HFFc6 (cell line): ENCODE data around the gene RPS19BP1. TPM values are rescaled to one million over a fixed set of nuclear protein-coding genes. Genes with fewer than 3 reads are reported as not detected.

Source experiments
- DNase-seq: peaks from one replicate; pipeline ENCODE4 v3.0.0-alpha.2; 2018
- H3K27ac Mint-ChIP-seq: 2 replicates; pipeline ENCODE4 v1.8.0; 2020; ENCODE audit warnings: mild to moderate bottlenecking, mixed read lengths
- H3K27me3 Mint-ChIP-seq: 2 replicates; pipeline ENCODE4 v1.8.0; 2021; ENCODE audit warnings: mild to moderate bottlenecking, moderate library complexity, mixed read lengths; ENCODE audit not compliant: insufficient read depth
- H3K36me3 Mint-ChIP-seq: 2 replicates; pipeline ENCODE4 v1.8.0; 2021; ENCODE audit warnings: low read depth, mixed read lengths
- H3K4me1 Mint-ChIP-seq: 2 replicates; pipeline ENCODE4 v1.8.0; 2020; ENCODE audit warnings: low read depth, mixed read lengths
- H3K4me3 Mint-ChIP-seq: 2 replicates; pipeline ENCODE4 v1.8.0; 2020; ENCODE audit warnings: mild to moderate bottlenecking, moderate library complexity, mixed read lengths
- H3K9me3 Mint-ChIP-seq: 2 replicates; pipeline ENCODE4 v1.8.0; 2020; ENCODE audit warnings: mild to moderate bottlenecking, mixed read lengths
- total RNA-seq, 6 experiments: library from RNA; stranded (reverse); fragmentation: NEBNext Ultra II Directional; extraction: Animal tissue kit (Norgen Biotek cat#: 25700); gene quantifications; 2 replicates in 1 of 6; 3 replicates in 5 of 6; pipeline ENCODE4 v1.2.3, GENCODE V29; 2021
- TF ChIP-seq, protein P1 (sequence below): fragments of 200-600 bp; sonication (generic); IDR thresholded peaks from 2 replicates; pipeline ENCODE4 v1.5.0; 2021; ENCODE audit warnings: antibody characterized with exemption, mild to moderate bottlenecking

Gene RPS19BP1
- total RNA-seq, 6 experiments from 2014 or later: 60.5 to 85.5 (median 75.9) TPM

DNA sequence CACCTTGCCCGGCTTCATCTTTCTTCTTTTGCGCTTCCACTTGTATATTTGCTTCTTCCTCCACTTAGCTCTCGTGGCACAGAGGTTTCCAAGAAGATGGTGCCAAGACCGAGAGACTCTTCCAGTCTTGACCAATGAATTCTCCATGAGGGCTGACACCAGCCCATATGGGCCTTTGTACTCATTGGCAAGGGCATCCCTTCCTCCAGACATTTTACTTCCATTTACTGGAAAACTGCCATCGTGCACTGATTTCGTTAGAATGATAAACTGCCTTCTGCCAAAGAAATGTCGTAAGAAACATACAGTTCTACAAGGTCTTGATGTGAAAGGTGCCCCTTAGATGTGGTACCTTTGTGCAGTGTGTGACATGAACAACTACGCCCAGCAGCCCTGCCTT is 35.1 kb downstream of the RPS19BP1 start:
- TF ChIP-seq, protein P1, sequence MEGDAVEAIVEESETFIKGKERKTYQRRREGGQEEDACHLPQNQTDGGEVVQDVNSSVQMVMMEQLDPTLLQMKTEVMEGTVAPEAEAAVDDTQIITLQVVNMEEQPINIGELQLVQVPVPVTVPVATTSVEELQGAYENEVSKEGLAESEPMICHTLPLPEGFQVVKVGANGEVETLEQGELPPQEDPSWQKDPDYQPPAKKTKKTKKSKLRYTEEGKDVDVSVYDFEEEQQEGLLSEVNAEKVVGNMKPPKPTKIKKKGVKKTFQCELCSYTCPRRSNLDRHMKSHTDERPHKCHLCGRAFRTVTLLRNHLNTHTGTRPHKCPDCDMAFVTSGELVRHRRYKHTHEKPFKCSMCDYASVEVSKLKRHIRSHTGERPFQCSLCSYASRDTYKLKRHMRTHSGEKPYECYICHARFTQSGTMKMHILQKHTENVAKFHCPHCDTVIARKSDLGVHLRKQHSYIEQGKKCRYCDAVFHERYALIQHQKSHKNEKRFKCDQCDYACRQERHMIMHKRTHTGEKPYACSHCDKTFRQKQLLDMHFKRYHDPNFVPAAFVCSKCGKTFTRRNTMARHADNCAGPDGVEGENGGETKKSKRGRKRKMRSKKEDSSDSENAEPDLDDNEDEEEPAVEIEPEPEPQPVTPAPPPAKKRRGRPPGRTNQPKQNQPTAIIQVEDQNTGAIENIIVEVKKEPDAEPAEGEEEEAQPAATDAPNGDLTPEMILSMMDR: no peak
- Mint-ChIP-seq H3K9me3 (no peaks in the 10 kb centered on the region), H3K27ac (no peak overlapping the region), H3K4me1 (peaks cover 37% of the 10 kb centered on the region), H3K4me3 (no peak overlapping the region), H3K36me3 (no peaks in the 10 kb centered on the region), H3K27me3 (peaks cover 3% of the 10 kb centered on the region)
- no peak for DNase-seq

DNA sequence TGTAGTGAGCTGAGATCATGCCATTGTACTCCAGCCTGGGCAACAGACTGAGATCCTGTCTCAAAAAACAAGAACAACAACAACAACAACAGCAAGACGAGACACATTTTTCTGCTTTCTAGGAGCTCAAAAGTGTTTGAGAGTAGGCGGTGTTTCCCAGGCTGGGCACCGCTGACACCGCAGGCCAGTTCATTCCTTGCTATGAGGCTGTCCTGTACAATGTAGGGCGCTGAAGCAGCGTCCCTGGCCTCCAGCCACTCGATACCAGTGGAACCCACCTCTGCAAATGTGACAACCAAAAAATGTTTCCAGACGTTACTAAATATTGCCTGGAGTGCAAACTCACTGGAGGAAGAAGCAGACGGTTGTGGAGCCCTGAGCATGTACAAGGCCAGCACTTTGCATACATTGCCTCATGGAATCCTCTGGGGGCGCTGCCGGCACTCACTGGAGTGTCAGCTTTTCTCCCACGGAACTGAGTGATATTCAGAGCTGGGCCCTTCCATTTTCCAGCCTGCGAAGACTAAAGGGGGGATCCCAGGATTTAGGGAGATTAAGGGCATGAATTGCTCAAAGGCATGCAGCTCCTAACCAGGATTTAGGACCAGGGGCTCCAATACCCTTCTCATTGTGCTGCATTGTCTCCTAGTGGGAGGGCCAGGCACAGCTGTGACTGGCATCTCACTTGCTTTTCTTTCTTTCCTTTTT is 36.3 kb downstream of the RPS19BP1 start:
- no peaks in the 10 kb centered on the region for H3K36me3 Mint-ChIP-seq
- DNase-seq: peak; percentile 44

DNA sequence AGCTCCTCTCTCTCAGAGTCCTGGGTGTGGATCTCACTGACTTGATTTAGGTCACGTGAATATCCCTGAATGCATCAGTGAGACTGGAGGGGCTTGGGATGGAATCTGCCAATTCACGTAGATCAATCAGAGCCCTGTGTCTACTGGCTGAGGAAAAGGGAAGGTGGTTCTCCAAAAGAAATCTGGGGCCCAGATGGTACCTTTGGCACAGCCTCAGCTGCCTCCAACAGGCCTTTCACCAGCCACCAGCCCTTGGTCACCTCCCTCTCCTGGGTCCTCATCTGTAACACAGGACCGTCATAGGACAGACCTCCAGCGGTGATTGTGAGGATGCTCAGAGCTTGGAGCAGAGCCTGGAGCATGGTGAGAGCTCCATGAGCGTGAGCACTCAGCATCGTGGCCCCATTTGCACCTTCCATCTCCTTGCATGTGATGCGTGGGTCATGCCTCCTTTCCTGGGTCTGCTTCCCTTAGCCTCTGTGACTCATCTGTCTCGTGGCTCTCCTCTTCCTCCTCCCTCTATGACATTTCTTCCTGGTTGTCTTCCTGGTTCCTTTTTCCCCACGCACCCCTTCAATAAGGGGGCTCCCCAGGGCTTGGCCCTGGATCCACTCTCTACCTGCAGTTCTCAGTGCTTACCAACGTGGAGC is 38.0 kb downstream of the RPS19BP1 start:
- Mint-ChIP-seq H3K9me3 (no peaks in the 10 kb centered on the region), H3K4me3 (no peak overlapping the region), H3K4me1 (peaks cover 25% of the 10 kb centered on the region), H3K27me3 (peaks cover 10% of the 10 kb centered on the region), H3K27ac (peak overlapping the region; percentile 87), H3K36me3 (no peaks in the 10 kb centered on the region)
- TF ChIP-seq, protein P1: no peak
- no peak for DNase-seq

More for the DNA sequence above, 36.3 kb downstream of the RPS19BP1 start:
- H3K4me1 Mint-ChIP-seq: peaks cover 32% of the 10 kb centered on the region
- H3K9me3 Mint-ChIP-seq: no peaks in the 10 kb centered on the region
- peaks cover 8% of the 10 kb centered on the region for H3K27me3 Mint-ChIP-seq
- no peak overlapping the region for H3K27ac Mint-ChIP-seq
- no peak overlapping the region for H3K4me3 Mint-ChIP-seq
- TF ChIP-seq, protein P1: peak; percentile 83

DNA sequence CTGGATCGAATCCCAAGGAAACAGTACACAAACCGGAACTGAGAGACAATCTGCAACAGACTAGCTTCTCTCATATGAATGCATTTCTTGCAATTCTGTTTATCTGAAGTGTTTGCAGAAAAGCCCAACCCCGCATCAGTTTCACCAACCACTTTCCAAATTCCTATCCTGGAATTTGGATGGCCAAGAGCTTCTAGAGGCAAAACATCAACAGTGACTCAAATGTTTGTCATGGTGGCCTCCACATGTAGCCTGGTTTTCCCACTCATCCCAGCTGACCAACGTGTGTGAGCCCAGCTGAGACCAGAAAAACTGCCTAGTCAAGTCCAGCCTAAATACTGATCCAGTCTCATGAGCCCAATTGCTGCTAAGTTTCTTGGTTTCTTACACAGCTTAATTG is 38.8 kb downstream of the RPS19BP1 start:
- peak; percentile 91 for DNase-seq
- no peaks in the 10 kb centered on the region for H3K9me3 Mint-ChIP-seq
- H3K27me3 Mint-ChIP-seq: peaks cover 7% of the 10 kb centered on the region
- H3K27ac Mint-ChIP-seq: peak overlapping the region; percentile 87
- H3K4me1 Mint-ChIP-seq: peaks cover 25% of the 10 kb centered on the region
- H3K36me3 Mint-ChIP-seq: no peaks in the 10 kb centered on the region
- TF ChIP-seq, protein P1: no peak
- peak overlapping the region; percentile 63 for H3K4me3 Mint-ChIP-seq

DNA sequence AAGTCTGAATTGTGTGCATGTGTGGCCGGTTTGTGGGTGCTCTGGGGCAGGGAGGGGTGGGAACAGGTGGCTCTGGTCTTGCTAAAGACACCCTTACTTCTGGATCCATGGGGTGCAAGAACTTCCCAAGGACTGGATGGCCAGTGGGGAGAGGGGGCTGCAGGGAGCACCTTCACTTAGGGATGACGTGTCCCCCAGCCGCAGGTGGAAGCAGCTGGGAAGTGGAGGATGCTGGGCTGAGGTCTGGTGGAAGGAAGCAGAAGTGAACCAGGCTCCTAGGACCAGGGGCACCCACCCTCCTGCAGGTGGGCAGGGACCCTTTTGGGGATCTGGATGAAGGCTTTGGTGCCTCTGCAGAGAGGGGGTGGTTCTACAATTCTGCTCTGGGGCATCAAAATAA is 40.4 kb downstream of the RPS19BP1 start:
- Mint-ChIP-seq H3K27me3 (peaks cover 9% of the 10 kb centered on the region; the same call in 1 of the 2 replicates), H3K9me3 (no peaks in the 10 kb centered on the region), H3K36me3 (no peaks in the 10 kb centered on the region), H3K4me1 (peaks cover 25% of the 10 kb centered on the region), H3K4me3 (no peak overlapping the region), H3K27ac (no peak overlapping the region)
- DNase-seq: no peak
- TF ChIP-seq, protein P1: no peak
